Endodermal cell (in vitro differentiated cells): ENCODE data around the gene MATR3. TPM values are rescaled to one million over a fixed set of nuclear protein-coding genes. Genes with fewer than 3 reads are reported as not detected.

Source experiments
- DNase-seq: peaks from one replicate; pipeline ENCODE4 v3.0.0-alpha.2; 2017
- H3K27ac ChIP-seq: 2 replicates; pipeline ENCODE4 v1.5.1; 2013; ENCODE audit warnings: mild to moderate bottlenecking, low read depth, low read length, moderate library complexity
- H3K27me3 ChIP-seq: 2 replicates; pipeline ENCODE4 v1.6.1; 2013; ENCODE audit warnings: mild to moderate bottlenecking, low read length, moderate library complexity; ENCODE audit not compliant: insufficient read depth, control insufficient read depth, poor library complexity, severe bottlenecking
- H3K36me3 ChIP-seq: 2 replicates; pipeline ENCODE4 v1.7.0; 2013; ENCODE audit warnings: mild to moderate bottlenecking, low read length, moderate library complexity; ENCODE audit not compliant: control insufficient read depth, insufficient read depth
- H3K4me1 ChIP-seq: one replicate; pipeline ENCODE4 v1.7.0; 2013; ENCODE audit warnings: low read length; ENCODE audit not compliant: control insufficient read depth, insufficient read depth
- H3K4me3 ChIP-seq: 2 replicates; pipeline ENCODE4 v1.5.1; 2013; ENCODE audit warnings: mild to moderate bottlenecking, low read length, moderate library complexity
- H3K9ac ChIP-seq: 2 replicates; pipeline ENCODE4 v1.6.1; 2013; ENCODE audit warnings: mild to moderate bottlenecking, low read length, moderate library complexity; ENCODE audit not compliant: poor library complexity, severe bottlenecking; ENCODE audit errors: extremely low read depth
- H3K9me3 ChIP-seq: 2 replicates; pipeline ENCODE4 v1.6.1; 2013; ENCODE audit warnings: mild to moderate bottlenecking, low read length, moderate library complexity; ENCODE audit not compliant: control insufficient read depth
- H3K27ac Mint-ChIP-seq: 2 replicates; pipeline ENCODE4 v1.8.0; 2020; ENCODE audit warnings: mixed read lengths
- H3K27me3 Mint-ChIP-seq: 2 replicates; pipeline ENCODE4 v1.8.0; 2021; ENCODE audit warnings: mild to moderate bottlenecking, mixed read lengths; ENCODE audit not compliant: insufficient read depth
- H3K36me3 Mint-ChIP-seq: 2 replicates; pipeline ENCODE4 v1.8.0; 2020; ENCODE audit warnings: low read depth, mixed read lengths
- H3K4me1 Mint-ChIP-seq: 2 replicates; pipeline ENCODE4 v1.8.0; 2020; ENCODE audit warnings: mixed read lengths
- H3K4me3 Mint-ChIP-seq: 2 replicates; pipeline ENCODE4 v1.8.0; 2020; ENCODE audit warnings: mild to moderate bottlenecking, moderate library complexity, mixed read lengths
- H3K9me3 Mint-ChIP-seq: 2 replicates; pipeline ENCODE4 v1.8.0; 2020; ENCODE audit warnings: mild to moderate bottlenecking, mixed read lengths
- CTCF ChIP-seq: fragments of 200-600 bp; sonication (generic); conservative IDR thresholded peaks from 2 replicates; pipeline ENCODE4 v1.5.0; 2021; ENCODE audit warnings: antibody characterized with exemption, mild to moderate bottlenecking
- WGBS, 2 experiments: methylation state at CpG; one replicate each; pipeline versions ENCODE4 v1.1.5 to v1.1.7; 2013; ENCODE audit warnings: missing lambda C conversion rate in 2 of 2, mixed read lengths in 1 of 2; ENCODE audit not compliant: insufficient coverage in 1 of 2, insufficient read length in 1 of 2; 5-methylcytosine and 5-hydroxymethylcytosine counted together
- total RNA-seq, 2 donors: library from RNA; stranded (reverse); fragmentation: NEBNext Ultra II Directional in 1 of 2; extraction: Animal tissue kit (Norgen Biotek cat#: 25700) in 1 of 2; gene quantifications; 2 replicates in 1 of 2; 3 replicates in 1 of 2; pipeline ENCODE4 v1.2.1, GENCODE V29; 2021

Gene MATR3
- total RNA-seq, 2 donors from 2014 or later = 250 to 279 TPM

DNA sequence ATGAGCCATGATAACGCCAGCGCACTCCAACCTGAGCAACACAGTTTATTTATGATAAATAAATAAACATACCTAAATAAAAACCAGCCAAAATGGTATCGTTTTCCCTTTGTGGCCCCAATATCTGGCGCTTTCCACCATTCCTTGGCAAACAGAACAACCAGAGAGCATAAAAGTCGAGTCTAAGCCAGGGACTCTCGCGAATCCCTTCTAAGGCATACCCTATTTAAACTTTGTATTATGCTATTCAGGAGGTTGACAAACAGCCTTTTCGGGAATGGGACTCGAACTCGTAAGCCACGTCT lies 386 bp upstream of the MATR3 start:
- Mint-ChIP-seq H3K9me3 (no peaks in the 10 kb centered on the region), H3K27me3 (no peaks in the 10 kb centered on the region), H3K27ac (peak overlapping the region; percentile 98), H3K4me1 (peaks cover 28% of the 10 kb centered on the region), H3K36me3 (peaks cover 24% of the 10 kb centered on the region), H3K4me3 (peak overlapping the region; percentile 98)
- WGBS, 2 experiments = 41 to 49% methylated on average over 5 to 9 of the region's 11 CpGs
- TF ChIP-seq CTCF = no peak
- Histone ChIP-seq H3K27ac (no peak overlapping the region), H3K9ac (no peak overlapping the region), H3K4me1 (no peaks in the 10 kb centered on the region), H3K9me3 (no peaks in the 10 kb centered on the region), H3K27me3 (no peaks in the 10 kb centered on the region), H3K4me3 (peak overlapping the region; percentile 99), H3K36me3 (peaks cover 20% of the 10 kb centered on the region)
- DNase-seq = no peak

DNA sequence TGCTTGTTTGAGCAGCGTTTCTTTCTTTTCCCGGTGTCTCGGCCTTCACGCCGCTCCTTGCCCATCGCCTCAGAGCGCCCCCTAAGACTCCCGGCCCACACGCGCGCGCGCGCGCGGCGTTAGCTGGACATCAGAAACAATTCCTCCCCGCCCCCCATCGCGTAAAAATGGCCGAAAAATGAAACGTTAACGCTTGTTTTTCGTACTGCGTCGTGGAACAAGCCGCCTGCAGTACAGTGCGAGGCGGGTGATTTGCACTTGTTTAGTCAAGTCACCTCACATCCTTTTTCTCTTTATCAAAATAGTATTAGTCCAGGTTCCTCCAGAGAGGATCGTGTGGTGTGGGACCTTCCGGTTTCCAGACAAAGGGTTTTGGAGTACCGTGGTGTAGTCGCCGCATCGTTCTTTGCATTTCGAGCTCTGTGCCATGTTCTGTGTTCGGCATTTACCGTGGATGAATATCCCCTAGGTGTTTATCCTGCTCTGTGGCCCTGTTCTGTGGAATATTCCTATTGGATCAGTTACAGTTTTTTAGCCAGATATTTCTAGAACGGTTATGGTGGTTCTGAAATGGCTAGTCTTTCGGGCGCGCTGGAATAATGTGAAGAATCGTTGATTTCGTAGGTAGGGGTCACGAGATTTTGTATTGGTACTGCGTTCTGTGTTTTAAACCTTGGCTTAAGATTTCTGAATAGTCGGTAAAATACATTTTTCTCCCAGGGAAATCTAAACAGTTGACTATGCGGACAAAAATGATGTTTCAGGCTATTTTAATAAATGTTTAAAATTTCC lies 1.0 kb downstream of the MATR3 start:
- Mint-ChIP-seq H3K9me3 (no peaks in the 10 kb centered on the region), H3K36me3 (peaks cover 28% of the 10 kb centered on the region), H3K27ac (peak overlapping the region; percentile 98), H3K4me3 (peak overlapping the region; percentile 98), H3K27me3 (no peaks in the 10 kb centered on the region), H3K4me1 (peaks cover 37% of the 10 kb centered on the region)
- Histone ChIP-seq H3K36me3 (peaks cover 25% of the 10 kb centered on the region), H3K9ac (peak overlapping the region; percentile 99), H3K4me1 (no peaks in the 10 kb centered on the region), H3K27ac (peak overlapping the region; percentile 100), H3K27me3 (no peaks in the 10 kb centered on the region), H3K9me3 (no peaks in the 10 kb centered on the region), H3K4me3 (peak overlapping the region; percentile 99)
- peak; percentile 84 for DNase-seq
- WGBS, 2 experiments = 0% methylated on average over 37 to 48 of the region's 48 CpGs
- TF ChIP-seq CTCF = peak; percentile 54

- Mint-ChIP-seq H3K36me3 (peaks cover 30% of the 10 kb centered on the region), H3K27me3 (no peaks in the 10 kb centered on the region), H3K27ac (peak overlapping the region; percentile 98), H3K4me1 (peaks cover 37% of the 10 kb centered on the region), H3K4me3 (peak overlapping the region; percentile 98), H3K9me3 (no peaks in the 10 kb centered on the region)
- H3K27ac ChIP-seq = peak overlapping the region; percentile 100
- peak overlapping the region; percentile 99 for H3K4me3 ChIP-seq
- no peaks in the 10 kb centered on the region for H3K9me3 ChIP-seq
- TF ChIP-seq CTCF = no peak
- no peaks in the 10 kb centered on the region for H3K4me1 ChIP-seq
- peak overlapping the region; percentile 99 for H3K9ac ChIP-seq
- peaks cover 27% of the 10 kb centered on the region for H3K36me3 ChIP-seq
- 67 to 81% methylated on average over 14 to 16 of the region's 16 CpGs for WGBS, 2 experiments
- no peaks in the 10 kb centered on the region for H3K27me3 ChIP-seq
- DNase-seq = peak; percentile 63
Measured at GRCh38 chr5:139295346-139296057, 2.0 kb downstream of the MATR3 start.
